Breast epithelium (tissue), 4 donors: ENCODE measurements around the gene SRSF2. TPM values are rescaled to one million over a fixed set of nuclear protein-coding genes. Genes with fewer than 3 reads are reported as not detected.

Experiments
- DNase-seq, 2 donors: peaks; one replicate each; pipeline ENCODE4 v3.0.0-alpha.2; 2019; ENCODE audit warnings: low spot score in 2 of 2
- H3K27ac ChIP-seq, 2 donors: fragments of 200-600 bp; sonication (generic) in 1 of 2; one replicate each; pipeline ENCODE4 v1.5.1; 2016 to 2019; ENCODE audit warnings: mild to moderate bottlenecking in 1 of 2
- H3K27me3 ChIP-seq, 2 donors: fragments of 200-600 bp; sonication (generic) in 1 of 2; one replicate each; pipeline versions ENCODE4 v1.5.1 to v1.6.0; 2017 to 2019; ENCODE audit warnings: control low read depth in 1 of 2, mild to moderate bottlenecking in 1 of 2
- H3K36me3 ChIP-seq: fragments of 200-600 bp; one replicate; pipeline ENCODE4 v1.5.1; 2019
- H3K4me1 ChIP-seq, 2 donors: fragments of 200-600 bp; sonication (generic); one replicate each; pipeline ENCODE4 v1.5.1; 2016 to 2019; ENCODE audit warnings: control low read depth in 1 of 2
- H3K4me3 ChIP-seq, 3 donors: fragments of 200-600 bp; sonication (generic); 1 replicate in 2 of 3; 2 replicates in 1 of 3; pipeline ENCODE4 v1.5.1; 2016 to 2019; ENCODE audit warnings: mild to moderate bottlenecking in 3 of 3, moderate library complexity in 2 of 3
- H3K9me3 ChIP-seq, 2 donors: fragments of 200-600 bp; sonication (generic) in 1 of 2; one replicate each; pipeline ENCODE4 v1.5.1; 2016 to 2019; ENCODE audit warnings: control low read depth in 1 of 2
- CTCF ChIP-seq, 3 donors: fragments of 450-650 bp; IDR thresholded peaks; one replicate each; pipeline ENCODE4 v1.5.1; 2016 to 2017; ENCODE audit warnings: antibody characterized with exemption in 3 of 3, mild to moderate bottlenecking in 3 of 3, moderate library complexity in 3 of 3
- POLR2A ChIP-seq: fragments of 450-650 bp; IDR thresholded peaks from one replicate; pipeline ENCODE4 v1.6.1; 2016; ENCODE audit warnings: antibody characterized with exemption, mild to moderate bottlenecking, moderate library complexity
- POLR2AphosphoS5 ChIP-seq, 3 donors: sonication (generic); formaldehyde crosslinking; IDR thresholded peaks; one replicate each; pipeline ENCODE4 v1.6.1; 2017; ENCODE audit warnings: antibody characterized with exemption in 3 of 3
- intact Hi-C: fragments of 100-400 bp; cut with DNase I; formaldehyde crosslinking; loops from one replicate; pipeline ENCODE4 v1.15.1; 2023; ENCODE audit warnings: low total_unique reads
- total RNA-seq, 3 donors: library from RNA; depleted of rRNA; stranded (reverse); fragments of >200 nt; gene quantifications; one replicate each; pipeline ENCODE4 v1.1.0, GENCODE V29; 2016

The SRSF2 gene
- 100 to 1,000 TPM; 143 to 247 (median 244) TPM for total RNA-seq

GRCh38 chr17:76737082-76737675 is at the start of gene SRSF2:
Gene SRSF2, minus strand, starts transcription at chr17:76737331. Its CDS starts 171 bp downstream, at chr17:76737160.
- peak within 1 kb of the TSS; percentile 98 to 99 for H3K27ac ChIP-seq
- intact Hi-C loops: no loop called here
- H3K9me3 ChIP-seq: no peaks in the 10 kb centered on the region
- H3K27me3 ChIP-seq: no peaks in the 10 kb centered on the region
- H3K36me3 ChIP-seq: no peaks in the 10 kb centered on the region
- peaks cover 0 to 21% of the 10 kb centered on the region in 2 donors for H3K4me1 ChIP-seq
- TF ChIP-seq POLR2AphosphoS5 (IDR thresholded peaks at IDR 0.05) (peak; percentile 99 to 100 (median 100)), CTCF (IDR thresholded peaks at IDR 0.05) (peak in 1 of 3 donors; percentile 7), POLR2A (peak; percentile 99)
- H3K4me3 ChIP-seq: peak within 1 kb of the TSS; percentile 93 to 97 (median 96)
- peak; percentile 98 to 99 for DNase-seq

- H3K4me3 ChIP-seq: no peak overlapping the region
- no peaks in the 10 kb centered on the region for H3K4me1 ChIP-seq
- H3K36me3 ChIP-seq: no peaks in the 10 kb centered on the region
- no peaks in the 10 kb centered on the region for H3K27me3 ChIP-seq
- no peaks in the 10 kb centered on the region for H3K9me3 ChIP-seq
- intact Hi-C loops: no loop called here
- no peak overlapping the region for H3K27ac ChIP-seq
- TF ChIP-seq POLR2A (no peak), CTCF (IDR thresholded peaks at IDR 0.05) (no peak), POLR2AphosphoS5 (IDR thresholded peaks at IDR 0.05) (no peak)
- no peak for DNase-seq
These were observed 47.8 kb upstream of the SRSF2 start for GRCh38 chr17:76784926-76785325.

GRCh38 chr17:76783146-76783545 is 46.0 kb upstream of the SRSF2 start:
- Histone ChIP-seq H3K4me1 (no peaks in the 10 kb centered on the region), H3K27me3 (no peaks in the 10 kb centered on the region), H3K4me3 (no peak overlapping the region), H3K9me3 (no peaks in the 10 kb centered on the region), H3K27ac (no peak overlapping the region), H3K36me3 (no peaks in the 10 kb centered on the region)
- TF ChIP-seq POLR2A (no peak), POLR2AphosphoS5 (IDR thresholded peaks at IDR 0.05) (no peak), CTCF (IDR thresholded peaks at IDR 0.05) (no peak)
- intact Hi-C loops: no loop called here
- DNase-seq: no peak

- intact Hi-C loops: no loop called here
- H3K4me3 ChIP-seq: no peak overlapping the region
- no peak for DNase-seq
- TF ChIP-seq CTCF (IDR thresholded peaks at IDR 0.05) (no peak), POLR2AphosphoS5 (IDR thresholded peaks at IDR 0.05) (no peak), POLR2A (no peak)
- no peak overlapping the region for H3K27ac ChIP-seq
- H3K4me1 ChIP-seq: no peaks in the 10 kb centered on the region
- no peaks in the 10 kb centered on the region for H3K27me3 ChIP-seq
- H3K9me3 ChIP-seq: no peaks in the 10 kb centered on the region
- H3K36me3 ChIP-seq: no peaks in the 10 kb centered on the region
These were observed 44.2 kb upstream of the SRSF2 start for GRCh38 chr17:76781056-76781982.
